Stimulated activated CD4-positive, alpha-beta T cell treated with anti-CD3 and anti-CD28 coated beads, TNF-alpha, amount 100 ng/mL, for 1 hour (primary cell): ENCODE data around the gene KSR2.
"Not testable (repeated sequence)": the region's sequence is repeated elsewhere in the genome, so short reads cannot be mapped to it uniquely, and the experiment has no call there.

ENCODE experiments used
- DNase-seq, 3 donors: peaks; one replicate each; pipeline ENCODE4 v3.0.0-alpha.2; 2020; ENCODE audit warnings: low read depth in 3 of 3, low spot score in 1 of 3

The KSR2 gene

DNA sequence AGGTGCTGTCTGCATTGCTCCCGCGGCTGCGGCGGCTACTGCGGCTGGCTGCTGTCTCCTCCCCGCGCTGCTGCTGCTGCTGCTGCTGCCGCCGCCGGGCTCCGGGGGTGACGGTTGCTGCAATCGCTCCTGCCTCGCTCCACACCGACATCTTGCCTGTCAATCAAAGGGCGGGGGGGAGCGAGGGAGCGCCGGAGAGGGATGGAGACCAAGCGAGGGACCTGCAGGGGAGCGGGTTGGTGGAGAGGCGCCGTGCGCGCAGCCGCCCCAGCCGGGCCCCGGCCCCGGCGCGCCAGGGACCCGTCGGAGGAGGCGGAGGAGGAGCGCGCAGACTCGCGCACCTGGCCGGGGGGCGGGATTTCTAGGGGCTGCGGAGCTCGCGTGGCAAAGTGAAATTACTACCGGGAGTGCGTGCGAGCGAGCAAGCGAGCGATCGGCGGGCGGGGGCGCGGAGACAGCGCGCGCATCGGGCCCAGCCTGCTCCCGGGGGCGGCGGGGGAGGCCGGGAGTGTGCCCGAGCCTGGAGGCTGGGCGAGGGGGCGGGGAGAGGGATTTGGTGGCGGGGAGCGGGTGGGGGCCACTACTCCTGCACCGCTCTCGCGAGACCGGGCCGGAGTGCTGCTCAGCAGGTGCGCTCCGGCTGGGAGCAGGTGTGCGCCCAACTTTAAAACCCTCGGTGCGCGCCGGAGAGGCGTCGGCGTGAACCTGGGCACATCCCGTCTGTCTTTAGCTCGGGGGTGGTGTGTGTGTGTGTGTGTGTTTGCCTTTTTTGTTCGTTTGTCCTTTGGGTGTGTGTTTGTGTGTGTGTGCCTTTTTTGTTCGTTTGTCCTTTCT is at the start of gene KSR2:
KSR2 (minus strand) TSS at position 165 of the 834 bp plus-strand sequence. CDS start 735 bp downstream, outside the sequence.
- DNase-seq, result peak in 2 of 3 donors; percentile 6 to 26

DNA sequence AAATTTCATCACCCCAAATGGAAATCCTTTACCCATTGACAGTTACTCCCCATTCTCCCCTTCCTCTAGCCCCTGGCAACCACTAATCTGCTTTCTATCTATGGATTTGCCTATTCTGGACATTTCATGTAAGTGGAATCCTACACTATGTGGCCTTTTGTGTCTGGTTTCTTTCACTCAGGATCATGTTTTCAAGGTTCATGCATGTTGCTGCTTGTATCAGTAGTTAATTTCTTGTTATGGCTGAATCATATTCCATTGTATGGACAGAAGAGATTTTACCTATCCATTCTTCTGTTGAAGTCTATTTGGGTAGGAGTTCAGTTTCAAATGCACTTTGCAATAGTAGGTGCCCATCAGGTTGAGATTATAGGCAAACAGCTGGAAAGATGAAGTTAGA is 49.1 kb upstream of the KSR2 start:
- no peak for DNase-seq

DNA sequence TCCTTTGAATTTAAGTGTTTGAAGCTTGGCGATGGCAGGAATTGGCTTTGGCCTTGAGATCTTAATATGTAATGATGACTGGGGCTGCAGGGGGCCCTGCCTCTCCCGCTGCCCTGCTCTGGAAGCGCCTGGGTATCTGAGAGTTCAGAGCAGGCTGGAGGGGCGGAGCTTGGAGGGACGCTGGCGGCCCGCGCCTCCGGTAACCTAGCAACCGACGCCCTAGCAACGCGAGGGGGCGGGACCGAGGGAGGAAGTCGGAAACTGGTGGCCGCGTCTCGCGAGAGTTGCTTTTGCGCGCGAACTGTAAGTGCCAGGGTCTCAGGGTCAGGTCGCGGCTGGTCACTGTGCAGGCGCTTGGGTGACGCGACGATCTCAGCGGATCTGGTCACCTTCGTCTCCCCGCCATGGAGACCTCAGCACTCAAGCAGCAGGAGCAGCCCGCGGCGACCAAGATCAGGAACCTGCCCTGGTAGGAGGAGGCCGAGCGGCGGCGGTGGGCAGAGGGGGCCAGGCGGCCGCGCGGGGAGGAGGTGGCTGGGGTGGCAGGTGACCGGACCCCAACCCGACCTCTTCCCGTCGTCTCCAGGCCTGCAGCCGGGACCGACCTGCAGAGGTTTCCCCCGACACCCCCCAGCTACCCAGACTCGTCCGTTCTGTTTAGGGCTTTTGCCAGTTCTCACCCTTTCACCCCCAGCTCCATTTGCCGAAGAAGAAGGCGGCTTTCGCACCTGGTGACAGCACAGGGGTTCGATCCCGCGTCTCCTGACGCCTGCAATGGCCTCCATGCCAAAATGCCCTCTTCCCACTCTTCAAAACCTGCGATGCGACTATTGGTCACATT is 47.9 kb upstream of the KSR2 start, which contains the start of gene RFC5:
RFC5 (plus strand) TSS at position 280 of the 841 bp plus-strand sequence; CDS start at position 405, 125 bp downstream.
- DNase-seq, result peak; percentile 95 to 96 (median 96)

DNA sequence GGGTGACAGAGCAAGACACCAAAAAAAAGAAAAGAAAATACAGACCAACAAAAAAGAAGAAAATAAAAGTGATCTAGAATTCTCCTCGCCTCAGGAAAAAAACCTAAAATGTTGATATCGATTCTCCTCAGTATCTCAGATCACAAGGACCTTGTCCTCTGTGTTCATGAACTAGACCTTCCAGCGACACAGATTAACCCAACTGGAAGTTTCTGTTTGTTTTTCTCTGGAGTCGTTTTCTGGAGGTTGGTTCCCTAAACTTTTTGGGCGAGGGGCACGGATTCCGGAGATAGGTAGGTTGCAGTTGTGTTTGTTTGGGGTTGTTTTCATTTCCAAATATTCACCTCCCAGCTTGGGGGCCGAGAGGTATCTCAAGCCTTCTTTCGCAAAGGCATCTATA is 47.2 kb upstream of the KSR2 start:
- no peak for DNase-seq

DNA sequence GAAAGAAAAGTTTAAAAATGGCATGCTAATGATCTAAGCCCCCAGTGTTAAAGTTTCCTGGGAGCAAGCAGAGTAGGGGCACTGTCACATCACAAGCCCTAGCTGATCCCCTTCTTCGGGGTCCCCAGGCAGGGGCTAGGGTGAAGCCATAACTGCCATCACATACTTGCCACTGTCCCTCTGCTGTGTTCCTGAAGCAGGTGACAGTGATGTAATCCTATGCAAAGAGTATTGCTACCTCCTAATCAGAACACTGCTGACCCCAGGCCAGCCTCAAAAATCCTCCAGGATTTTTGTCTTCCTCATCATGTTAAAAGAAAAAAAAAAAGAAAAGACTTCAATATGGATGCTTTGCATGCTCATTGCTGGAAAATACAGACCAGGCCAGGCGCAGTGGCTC is 46.5 kb upstream of the KSR2 start:
- no peak for DNase-seq

DNA sequence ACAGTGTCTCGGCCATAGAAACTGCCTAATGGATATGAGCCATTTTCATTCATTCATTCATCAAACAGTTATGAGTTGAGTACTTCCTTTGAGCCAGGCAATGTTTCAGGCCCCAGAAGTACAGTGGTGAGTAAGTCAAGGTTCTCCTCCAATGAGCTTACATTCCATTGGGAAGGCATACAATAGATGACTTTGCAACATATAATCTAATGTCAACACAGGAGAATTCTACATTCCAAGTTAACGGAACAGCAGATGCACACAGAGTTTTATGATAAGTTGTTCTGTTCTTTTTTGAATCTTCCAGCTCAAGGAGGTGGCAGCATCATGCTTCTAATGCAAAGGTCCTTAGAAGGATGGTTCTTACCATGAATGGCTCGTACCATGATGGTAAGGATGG is 44.5 kb upstream of the KSR2 start:
- DNase-seq, result no peak

DNA sequence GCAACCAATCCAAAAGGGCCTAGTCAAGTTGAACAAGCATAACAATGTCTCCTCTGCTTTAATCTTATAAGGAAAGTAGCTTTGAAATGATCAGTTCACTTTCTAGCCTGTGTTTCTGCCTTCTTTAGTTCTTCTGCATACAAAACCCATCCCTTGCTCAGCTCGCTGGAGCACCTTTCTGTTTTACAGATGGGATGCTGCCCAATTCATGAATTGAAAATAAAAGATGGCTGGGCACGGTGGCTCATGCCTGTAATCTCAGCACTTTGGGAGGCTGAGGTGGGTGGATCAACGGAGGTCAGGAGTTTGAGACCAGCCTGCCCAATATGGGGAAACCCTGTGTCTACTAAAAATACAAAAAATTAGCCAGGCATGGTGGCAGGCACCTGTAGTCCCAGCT is 43.2 kb upstream of the KSR2 start:
- no peak for DNase-seq

DNA sequence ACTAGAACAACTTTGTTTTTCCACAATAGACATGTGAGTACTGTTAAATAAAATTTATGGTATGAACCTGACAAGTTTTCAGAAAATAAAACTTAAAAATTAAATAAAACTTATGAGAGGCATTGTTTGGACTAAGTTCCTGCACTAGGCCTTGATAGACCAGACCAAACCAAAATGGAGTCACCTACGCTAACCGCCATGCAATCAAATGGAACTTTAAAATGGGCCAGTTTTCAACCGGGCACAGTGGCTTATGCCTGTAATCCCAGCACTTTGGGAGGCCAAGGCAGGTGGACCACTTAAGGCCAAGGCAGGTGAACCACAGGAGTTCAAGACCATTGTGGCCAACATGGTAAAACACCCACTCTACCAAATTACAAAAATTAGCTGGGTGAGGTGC is 42.6 kb upstream of the KSR2 start:
- no peak for DNase-seq

DNA sequence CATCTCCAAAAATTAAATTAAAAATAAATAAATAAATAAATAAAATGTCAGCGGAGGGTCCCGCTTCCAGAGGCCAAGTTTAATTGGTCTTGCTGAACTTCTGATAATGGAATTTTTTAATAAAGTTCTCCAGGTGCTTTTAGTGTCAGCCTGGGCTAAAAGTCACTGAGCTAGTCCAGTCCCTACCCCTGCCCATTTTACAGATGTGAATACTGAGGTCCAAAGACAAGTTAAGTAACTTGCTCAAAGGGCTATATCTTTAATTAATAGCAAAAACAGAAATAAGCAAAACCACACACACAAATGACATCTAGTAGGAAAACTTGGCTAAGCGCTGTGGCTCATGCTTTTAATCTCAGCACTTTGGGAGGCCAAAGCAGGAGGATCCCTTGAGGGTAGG is 42.1 kb upstream of the KSR2 start:
- DNase-seq, result no peak

DNA sequence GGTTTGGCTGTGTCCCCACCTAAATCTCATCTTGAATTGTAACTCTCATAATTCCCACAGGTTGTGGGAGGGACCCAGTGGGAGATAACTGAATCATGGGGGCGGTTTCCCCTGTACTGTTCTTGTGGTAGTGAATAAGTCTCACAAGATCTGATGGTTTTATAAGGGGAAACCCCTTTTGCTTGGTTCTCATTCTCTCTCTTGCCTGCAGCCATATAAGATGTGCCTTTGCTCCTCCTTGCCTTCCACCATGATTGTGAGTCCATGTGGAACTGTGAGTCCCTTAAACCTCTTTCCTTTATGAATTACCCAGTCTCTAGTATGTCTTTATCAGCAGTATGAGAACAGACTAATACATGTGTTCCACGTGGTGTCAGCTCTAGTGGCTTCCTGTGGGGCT is 31.0 kb upstream of the KSR2 start:
- DNase-seq, result not testable (repeated sequence)

DNA sequence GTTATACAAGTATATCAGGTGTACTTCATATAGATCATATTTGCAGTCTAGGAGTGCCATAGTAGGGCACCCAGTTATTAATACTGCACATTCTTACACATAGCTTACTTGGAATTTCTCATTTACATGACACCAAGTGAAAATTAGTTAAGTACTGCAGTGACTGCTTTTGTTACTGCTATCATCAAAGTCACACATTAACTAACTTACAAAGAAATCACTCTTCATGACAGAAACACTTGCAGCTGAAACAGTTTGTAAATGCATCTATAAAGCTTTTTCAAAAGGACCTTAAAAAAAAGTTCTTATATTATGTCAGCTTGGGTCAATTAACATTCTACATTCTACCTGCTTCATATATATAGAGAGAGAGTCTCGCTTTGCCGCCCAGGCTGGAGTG is 29.9 kb upstream of the KSR2 start:
- no peak for DNase-seq

DNA sequence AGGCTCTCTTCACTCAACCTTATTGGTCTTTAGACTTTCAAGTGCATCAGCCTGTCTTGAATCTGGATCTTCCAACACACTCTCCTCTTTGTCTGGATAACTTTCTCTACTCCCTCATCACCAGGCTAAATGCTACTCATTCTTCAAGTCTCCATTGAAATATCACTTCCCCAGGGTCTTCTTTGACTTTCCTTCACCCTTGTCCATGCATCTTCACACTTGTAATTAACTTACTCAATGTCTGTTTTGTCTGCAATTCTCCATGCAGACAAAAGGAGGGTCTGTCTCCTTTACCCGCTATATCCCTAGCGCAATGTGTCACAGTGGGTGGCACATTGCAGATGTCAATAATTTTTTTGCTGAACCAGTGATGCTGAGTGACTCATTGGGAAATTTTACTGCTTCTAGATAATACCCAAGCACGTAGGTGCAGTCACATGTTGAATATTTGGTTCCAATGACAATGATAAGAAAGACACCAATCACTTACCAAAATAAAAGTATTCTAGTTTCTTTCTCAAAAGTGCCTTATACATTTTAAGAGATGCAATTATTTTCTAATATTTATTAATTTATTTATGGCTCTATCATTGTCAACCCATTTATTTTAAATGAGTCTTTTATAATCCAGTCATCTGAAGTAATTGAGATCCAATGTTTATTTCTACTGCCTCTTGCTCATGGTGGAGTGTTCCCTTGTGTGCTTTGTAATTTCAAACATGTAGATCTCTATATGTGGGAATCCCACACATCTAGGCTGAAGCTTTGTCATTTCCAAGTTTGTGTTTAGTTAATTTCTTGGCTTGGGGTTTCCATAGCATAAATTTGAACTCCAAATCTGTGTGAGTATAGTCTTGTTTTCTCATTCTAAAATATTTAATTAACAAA is 26.0 kb upstream of the KSR2 start:
- no peak for DNase-seq

DNA sequence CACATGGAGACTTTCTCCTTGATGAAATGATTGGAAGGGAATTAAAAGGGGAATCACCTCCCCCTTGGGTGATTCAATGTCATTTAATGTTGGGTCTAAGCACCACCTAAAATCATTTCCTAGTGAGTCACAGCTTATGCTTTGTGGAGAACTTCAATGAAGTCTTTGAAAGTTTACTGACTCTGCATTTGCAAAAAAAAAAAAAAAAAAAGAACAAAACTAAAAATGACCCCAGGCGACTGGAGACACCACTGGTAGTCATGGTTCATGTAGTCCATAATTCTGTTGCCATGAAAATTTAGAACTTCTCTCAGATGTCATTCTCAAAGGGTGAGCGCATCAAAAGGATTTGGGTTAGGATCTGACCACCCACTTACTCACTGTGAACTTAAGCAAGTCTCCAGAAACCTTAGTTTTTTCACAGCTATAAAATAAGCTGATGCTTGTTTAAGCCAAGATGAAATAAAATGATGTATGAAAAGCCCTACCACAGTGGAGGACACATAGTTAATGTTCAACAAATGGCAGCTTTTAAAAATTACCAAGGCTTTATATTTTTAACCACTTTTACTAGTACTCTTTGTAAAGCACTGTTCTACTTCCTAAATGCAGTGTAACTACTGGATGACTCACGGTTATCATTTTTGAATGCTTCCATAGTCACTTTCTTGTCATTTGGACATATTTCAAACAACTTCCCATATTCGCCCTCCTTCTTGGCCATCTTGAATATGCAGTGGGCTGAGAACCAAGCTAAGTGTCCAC is 18.1 kb upstream of the KSR2 start:
- DNase-seq, result no peak

DNA sequence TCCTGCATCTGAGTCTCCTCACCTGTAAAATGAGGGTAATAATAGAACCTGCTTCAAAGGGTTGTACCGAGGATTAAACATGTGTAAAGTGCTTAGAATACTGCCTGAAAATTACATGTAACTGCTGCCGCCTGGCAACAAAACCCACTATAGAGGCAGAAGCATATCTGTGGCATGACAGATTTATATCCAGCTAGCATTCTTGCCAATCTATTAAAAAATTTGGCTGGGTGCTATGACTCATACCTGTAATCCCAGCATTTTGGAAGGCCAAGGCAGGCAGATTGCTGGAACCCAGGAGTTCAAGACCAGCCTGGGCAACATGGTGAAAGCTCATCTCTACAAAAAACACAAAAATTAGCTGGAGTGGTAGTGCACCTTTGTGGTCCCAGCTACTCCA is 16.4 kb upstream of the KSR2 start:
- no peak for DNase-seq

DNA sequence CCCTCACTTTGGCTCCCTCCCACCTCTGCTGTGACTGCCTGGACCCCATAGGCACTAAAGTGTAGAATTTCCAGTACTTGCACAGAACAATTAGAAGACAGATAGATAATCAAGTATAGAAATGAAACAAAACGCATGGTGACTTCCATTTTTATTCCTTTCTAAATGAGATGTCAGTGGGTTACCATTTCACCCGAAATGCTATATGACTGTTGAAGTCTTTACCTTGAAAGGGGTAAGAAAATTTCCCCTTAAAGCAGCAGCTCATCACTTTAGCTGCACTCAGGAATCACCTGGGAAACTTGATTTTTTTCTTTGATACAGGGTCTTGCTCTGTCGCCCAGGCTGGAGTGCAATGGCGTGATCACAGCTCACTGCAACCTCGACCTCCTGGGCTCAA is 12.5 kb upstream of the KSR2 start:
- no peak for DNase-seq

DNA sequence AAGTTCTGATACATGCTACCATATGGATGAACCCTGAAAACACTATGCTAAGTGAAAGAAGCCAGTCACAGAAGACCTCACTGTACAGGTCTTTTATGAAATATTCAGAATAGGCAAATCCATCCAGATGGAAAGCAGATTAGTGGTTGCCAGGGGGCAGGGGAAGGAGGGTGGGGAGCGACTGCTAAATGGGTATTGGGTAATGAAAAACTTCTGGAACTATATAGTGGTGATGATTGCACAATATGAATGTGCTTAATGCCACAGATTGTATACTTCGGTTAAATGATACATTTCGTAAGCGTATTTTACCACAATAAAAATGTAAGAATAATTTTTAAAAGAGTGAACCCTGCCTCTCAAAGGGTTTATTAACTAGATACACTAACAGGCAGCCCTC is 11.8 kb upstream of the KSR2 start:
- DNase-seq, result no peak

DNA sequence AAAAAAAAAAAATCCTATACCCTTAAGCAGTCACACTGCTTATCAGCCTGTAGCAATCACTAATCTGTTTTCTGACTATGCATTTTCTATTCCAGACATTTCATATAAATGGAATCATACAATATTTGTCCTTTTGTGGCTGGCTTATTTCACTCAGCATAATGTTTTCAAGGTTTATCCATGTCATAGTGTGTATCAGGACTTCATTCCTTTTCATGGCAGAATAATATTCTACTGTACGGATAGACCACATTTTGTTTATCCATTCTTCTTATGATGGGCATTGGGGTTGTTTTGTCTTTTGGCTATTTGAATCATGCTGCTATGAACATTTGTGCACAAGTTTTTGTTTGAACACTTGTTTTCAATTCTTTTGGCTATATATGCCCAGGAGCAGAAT is 8.6 kb upstream of the KSR2 start:
- DNase-seq, result no peak

DNA sequence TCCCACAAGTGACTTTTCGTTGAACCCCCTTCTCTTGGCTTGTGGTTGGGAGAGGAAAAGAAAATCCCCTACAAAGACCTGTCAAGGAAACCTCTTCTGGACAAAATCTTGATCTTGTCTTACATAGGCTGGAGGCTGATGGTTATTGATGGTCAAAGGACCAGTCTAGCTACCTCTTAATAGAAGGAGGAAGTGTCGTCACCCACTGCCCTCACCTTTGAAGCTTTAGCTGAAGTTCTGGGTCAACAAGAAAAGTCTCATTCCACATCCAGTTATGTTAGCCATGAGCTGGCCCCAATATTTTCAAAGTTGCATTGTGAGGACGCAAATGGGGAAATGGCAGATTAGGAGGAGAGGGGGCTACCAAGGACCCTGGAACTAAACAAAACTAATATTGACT is 6.2 kb upstream of the KSR2 start:
- DNase-seq, result no peak

DNA sequence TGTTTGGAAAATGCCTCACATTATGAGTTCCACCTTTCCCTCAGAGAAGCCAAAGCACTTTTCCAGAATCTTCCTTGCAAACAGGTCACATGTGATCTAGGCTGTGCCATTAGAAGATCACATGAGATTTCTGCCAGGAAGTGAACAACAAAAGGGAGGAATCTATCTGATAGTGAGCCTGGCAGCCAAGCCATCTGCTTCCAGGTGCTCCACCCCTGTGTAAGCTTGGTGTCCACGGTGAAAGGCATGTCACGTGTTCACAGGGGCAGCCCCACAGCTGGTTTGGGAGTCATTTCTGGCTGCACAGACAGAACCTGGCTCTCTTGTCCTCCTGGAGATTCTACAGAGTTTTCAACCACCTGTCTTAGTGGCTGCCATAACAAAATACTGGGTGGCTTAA is 3.5 kb upstream of the KSR2 start:
- DNase-seq, result no peak

DNA sequence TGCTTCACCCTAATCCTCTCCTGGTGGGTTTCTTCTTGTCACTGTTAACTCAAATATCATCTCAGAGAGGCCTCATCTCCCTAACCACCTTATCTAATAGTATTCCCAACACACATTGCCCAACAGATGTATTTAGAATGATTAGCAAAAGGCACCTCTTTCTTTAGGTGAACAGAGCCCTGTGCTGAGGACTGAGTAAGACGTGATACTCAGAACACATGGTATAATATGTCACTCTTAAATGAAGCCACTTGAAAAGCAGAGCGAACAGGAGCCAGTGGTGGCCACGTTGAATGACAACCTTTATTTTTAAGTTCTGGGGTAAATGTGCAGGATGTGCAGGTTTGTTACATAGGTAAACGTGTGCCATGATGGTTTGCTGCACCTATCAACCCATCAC is 1.5 kb upstream of the KSR2 start:
- DNase-seq, result no peak
